Measurements from ENCODE around the gene ZNFX1.

ZNFX1 gene

DNA sequence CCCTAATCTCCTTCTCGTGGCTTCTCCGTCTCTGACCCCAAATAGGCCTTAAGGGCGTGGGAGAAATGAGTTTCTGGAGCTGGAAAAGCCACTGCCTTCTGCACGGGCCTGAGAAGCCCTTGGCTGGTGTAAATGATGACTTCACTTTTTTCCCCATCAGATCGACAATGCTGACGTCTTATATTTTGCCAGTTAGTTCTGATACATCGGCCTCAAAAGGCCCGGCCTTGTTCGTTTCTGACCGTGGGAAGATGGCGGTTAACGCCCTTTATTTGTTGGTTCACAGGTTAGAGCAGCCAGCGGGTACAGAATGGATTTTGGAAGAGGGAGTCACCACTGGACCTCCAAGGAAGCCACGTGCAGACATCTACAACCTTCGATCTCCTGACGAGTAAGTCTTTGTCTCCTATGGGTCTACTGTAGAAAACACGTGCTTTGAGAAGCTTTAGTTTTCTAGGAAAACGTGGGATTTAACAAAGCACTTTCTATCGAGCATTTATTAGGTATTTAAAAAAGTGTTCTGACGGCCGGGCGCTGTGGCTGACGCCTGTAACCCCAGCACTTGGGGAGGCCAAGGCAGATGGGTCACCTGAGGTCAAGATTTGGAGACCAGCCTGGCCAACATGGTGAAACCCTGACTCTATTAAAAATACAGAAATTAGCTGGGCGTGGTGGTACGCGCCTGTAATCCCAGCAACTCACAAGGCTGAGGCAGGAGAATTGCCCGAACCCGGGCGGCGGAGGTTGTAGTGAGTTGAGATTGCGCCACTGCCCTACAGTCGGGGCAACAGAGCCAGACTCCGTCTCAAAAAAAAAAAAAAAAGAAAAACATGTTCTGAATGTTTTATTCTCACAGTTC lies 1.2 kb upstream of the ZNFX1 start:
- no peak for DNase-seq (ENCODE audit: low read depth)

DNA sequence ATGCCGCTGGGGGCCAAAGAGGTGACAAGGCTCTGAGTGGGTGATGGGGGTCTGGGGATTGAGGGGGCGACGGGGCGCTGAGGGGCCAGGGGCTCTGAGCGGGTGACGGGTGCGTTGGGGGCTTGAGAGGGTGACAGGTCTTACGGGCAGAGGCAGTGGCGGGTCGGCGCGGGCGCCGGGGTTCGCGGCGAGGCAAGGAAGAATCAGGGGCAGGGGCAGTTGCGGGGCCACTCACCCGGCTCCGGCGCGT lies 146 bp downstream of the ZNFX1 start:
- DNase-seq (ENCODE audit: low read depth), result no peak

DNA sequence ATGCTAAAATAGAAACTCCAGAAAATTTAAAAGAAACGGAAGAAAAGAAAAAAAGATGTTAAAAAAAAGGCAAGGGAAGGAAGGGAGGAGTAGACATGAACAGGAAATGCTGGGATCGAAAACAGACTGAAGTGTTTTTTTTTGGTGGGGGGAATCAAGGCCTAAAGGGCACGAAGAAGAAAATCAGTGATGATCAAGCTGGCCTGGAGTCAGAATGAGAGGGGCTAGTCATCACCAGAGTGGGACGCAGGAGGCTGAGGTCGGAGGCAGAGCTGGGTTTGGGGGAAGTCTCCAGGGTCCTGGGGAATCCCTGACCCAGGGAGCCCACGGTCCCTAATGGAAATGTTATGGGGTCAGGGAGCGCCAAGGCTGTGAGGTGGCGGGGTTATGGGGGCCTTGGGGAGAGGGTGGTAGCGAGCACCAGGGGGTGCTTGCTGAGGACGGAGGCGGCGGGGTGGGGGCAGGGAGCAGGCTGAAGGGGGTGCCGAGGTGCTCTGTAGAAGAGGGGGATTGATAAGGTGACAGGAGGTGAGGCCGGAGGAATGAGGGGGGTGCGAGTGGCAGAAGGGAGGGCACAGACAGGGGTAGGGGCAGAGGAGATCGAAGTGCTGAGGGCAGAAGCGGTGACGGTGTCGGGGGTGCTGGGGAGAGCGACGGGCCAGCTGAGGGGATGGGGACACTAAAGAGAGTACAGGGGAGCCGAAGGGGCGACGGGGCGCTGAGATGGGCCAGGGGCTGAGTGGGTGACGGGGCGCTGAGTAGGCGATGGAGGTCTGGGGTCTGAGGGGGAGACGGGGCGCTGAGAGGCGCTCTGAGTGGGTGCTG lies 684 bp downstream of the ZNFX1 start:
- DNase-seq (ENCODE audit: low read depth), result no peak

DNA sequence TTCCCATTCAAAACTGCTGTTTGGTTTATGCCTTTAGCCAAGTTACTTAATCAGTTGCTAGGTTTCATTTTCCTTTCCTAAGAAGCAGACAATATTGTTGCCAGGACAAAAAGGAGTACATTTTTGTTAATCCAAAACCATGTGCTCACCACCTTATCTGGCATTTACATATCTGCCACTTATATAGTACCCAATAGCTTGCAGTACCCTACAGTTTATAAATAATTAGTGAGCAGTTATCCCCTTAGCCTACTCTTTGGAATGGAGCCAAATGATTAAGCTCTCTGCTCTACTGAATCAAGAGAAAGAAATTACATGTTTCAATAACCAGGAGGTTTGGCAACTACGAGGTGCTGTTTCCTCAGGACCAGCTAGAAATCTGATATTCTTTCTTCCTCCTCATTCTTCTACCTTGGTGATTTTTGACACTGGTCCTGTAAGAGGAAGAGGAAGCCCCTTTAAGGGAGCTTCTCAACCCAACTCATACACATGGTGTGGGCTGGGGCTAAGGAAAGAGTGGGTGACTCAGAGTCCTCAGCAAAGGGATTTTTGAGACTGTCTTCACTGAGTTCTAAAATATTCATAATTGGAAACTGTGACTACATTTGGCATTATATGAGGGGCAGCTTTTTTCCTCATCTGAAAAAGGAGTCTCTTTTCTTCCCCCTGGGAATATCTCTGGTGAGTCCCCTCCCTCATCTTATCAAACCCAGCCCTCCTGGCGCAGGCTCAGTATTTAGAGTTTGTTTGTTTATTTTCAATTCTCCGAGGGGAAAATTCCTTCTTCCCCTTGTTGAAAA lies 1.5 kb downstream of the ZNFX1 start:
- DNase-seq (ENCODE audit: low read depth), result no peak

DNA sequence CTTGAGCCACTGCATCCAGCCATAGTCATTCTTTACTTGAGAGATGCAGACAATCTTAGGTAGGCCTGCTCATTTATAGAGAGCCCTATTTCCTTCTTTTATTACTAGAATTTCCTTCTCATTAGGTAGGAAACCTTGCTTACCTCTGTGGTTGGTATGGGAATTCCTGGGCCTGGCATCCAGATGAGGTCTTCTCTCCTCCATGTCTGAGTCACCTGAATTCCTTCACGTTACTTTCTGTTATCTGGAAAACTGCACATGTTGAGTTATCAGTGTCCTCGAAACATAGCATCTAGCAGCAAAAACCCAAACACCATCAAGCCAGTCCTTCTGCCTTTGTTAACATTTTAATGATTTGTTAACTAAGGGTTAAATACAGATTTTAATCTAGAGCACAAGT lies 2.2 kb downstream of the ZNFX1 start:
- DNase-seq (ENCODE audit: low read depth), result no peak

DNA sequence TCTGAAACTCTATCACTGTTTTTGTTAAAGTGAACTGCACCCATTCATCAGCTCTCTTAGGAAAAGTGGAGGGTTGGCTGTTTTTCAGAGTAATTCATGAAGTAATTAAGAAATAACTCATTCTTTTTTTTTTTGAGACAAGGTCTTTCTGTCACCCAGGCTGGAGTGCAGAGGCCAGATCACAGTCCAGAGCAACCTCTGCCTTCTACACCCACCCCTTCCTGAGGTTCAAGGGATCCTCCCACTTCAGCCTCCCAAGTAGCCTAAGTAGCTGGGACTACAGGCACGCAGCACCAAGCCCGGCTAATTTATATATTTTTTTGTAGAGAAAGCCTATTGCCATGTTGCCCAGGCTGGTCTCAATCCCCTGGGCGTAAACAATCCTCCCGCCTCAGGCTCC lies 2.6 kb downstream of the ZNFX1 start:
- DNase-seq (ENCODE audit: low read depth), result no peak

DNA sequence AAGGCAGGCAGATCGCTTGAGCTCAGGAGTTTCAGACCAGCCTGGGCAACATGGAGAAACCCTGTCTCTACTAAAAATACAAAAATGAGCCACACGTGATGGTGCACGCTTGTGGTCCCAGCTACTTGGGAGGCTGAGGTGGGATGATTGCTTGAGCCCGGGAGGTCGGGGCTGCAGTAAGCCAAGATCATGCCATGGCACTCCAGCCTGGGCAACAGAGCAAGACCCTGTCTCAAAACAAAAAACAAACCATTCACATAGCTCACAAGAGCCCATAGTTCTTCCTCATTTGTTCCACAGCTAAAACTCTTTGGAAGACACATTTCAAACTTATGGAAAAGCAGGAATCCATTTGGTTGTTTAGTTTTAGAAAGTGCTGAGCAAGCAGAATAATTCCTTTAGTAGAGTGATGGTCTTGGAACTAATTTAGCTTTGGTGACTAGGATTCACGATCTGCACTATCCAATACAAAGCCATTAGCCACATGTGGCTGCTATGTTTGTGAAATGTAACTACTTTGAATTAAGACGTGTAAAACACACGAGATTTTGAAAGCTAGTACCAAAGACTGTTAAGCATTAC lies 4.1 kb downstream of the ZNFX1 start:
- no peak for DNase-seq (ENCODE audit: low read depth)

DNA sequence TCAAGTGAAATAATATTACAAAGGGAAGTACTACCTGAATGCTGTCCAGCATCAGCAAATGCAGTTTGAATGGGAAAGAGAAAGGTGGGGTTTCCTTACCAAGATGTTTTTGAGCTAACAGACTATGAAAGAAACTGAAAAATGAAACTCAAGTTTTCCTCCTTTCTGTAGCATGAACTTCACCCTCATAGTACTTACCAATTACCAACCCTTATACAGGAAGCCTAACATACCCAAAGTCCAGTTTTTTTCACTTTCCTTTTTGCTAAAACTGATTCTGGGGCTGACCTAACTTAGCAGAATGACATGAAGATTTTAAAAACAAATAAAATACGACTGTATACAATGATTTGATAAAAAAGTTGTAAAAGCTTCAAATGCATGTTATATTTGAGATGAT lies 5.2 kb downstream of the ZNFX1 start:
- no peak for DNase-seq (ENCODE audit: low read depth)

DNA sequence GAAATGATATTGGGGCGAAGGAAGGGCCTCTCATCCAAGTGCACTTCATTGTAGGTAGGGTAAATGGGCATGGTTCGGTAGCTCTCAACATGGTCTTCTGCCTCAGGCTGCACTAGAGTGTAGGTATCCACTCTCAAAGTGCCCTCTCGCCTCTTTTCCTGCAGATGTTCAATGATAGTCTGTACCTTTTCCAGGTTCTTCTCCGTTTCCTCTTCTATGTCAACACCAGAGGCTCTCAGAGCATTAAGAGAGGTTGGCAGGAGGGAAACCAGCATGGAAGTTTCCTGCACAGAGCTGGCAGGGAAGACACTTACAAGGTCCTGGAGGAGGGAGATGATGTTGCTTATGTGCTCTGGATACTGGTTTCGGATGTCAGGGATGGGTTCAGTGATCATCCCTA lies 7.1 kb downstream of the ZNFX1 start:
- no peak for DNase-seq (ENCODE audit: low read depth)

DNA sequence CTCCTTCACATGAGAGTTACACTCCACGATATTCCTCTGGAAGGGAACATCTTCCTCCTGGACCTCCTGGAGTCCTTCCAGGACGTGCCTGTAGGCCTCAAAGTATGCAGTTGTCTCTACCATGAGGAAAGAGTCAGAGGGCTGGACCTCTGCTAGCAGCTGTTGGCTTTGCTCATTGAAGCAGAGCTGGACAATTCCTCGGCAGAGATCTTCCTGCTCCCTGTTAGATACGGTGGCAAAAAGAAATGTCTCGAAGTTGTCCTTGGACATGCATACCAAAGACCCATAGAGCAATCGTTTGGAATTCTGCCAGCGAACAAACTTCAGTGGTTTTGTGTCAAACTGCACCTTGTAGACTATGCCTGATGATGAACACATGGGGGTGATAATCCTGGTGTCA lies 7.7 kb downstream of the ZNFX1 start:
- no peak for DNase-seq (ENCODE audit: low read depth)

DNA sequence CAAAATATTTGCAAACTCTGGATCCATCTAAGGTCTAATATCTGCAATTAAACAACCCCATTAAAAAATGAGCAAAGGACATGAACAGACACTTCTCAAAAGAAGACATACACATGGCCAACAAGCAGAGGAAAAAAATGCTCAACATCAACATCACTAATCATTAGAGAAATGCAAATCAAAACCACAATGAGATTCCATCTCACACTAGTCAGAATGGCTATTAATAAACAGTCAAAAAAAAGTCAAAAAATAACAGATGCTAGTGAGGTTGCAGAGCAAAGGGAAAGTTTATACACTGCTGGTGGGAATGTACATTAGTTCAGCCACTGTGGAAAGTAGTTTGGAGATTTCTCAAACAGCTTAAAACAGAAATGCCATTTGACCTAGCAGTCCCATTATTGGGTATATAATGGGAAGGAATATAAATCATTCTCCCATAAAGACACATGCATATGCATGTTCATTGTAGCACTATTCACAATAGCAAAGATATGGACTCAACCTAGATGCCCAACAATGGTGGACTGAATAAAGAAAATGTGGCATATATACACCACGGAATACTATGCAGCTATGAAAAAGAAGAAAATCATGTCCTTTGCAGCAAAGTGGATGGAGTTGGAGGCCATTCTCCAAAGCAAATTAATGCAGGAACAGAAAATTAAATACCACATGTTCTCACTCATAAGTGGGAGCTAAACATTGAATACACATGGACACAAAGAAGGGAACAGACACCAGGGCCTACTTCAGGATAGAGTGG lies 9.1 kb downstream of the ZNFX1 start:
- no peak for DNase-seq (ENCODE audit: low read depth)

DNA sequence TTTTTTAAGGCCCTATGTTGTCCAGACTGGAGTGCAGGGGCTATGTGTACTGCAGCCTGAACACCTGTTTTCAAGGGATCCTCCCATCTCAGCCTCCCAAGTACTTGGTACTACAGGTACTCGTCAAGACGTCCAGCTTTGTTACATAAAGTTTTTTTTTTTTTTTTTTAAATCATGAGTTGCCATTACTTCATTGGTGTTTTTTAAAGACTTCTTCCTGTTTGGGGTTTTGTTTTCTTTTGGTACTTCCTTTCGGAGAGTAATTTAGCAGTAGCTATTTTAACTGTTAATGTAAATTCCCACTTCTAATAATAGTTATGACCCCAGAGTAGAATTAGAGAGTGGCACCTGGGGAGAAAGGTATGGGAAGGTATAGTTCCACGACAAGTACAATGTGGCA lies 10.5 kb downstream of the ZNFX1 start:
- DNase-seq (ENCODE audit: low read depth), result no peak

DNA sequence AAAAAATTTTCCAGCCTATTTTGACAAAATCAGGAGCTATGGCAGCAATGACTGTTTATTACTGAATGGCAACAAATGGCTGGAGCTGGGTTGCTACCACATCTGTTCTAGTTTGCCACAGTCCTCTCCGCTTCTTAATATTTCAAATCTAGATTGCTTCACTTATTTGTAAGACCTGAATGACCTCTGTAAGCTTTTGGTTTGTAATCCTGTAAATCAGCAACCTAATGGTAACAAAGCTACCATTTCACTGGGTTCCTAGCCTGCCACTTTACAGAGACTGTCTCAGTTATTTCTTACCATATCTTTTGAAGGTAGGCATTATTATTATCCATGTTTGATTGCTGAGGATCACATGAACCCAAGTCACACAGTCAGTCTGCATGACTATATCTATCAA lies 15.4 kb downstream of the ZNFX1 start:
- no peak for DNase-seq (ENCODE audit: low read depth)

DNA sequence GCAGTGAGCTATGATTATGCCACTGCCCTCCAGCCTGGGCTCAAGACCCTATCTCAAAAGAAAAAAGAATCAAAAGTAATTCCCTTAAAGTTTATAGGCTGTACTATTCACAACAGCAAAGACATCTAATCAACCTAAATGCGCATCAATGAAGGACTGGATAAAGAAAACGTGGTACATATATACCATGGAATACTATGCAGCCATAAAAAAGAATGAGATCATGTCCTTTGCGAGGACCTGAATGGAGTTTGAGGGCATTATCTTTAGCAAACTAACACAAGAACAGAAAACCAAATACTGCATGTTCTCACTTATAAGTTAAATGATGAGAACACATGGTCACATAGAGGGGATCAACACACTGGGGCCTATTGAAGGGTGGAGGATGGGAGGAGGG lies 16.7 kb downstream of the ZNFX1 start:
- DNase-seq (ENCODE audit: low read depth), result no peak

DNA sequence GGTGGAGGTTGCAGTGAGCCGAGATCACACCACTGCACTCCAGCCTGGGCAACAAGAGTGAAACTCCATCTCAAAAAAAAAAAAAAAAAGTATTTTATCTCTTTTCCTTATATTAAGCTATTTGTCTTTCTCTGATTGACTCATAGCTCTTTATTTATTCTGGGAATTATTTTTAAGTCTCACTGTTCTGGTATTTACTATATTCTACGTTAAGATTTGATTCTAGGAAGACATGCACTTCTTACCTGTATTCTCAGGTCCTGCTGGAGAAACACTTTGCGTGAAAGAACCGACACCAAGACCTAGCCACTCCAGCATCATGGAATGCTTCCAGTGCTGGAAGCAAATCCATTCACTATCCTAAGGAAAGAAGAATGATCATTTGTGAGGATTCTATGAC lies 17.6 kb downstream of the ZNFX1 start:
- DNase-seq (ENCODE audit: low read depth), result no peak

DNA sequence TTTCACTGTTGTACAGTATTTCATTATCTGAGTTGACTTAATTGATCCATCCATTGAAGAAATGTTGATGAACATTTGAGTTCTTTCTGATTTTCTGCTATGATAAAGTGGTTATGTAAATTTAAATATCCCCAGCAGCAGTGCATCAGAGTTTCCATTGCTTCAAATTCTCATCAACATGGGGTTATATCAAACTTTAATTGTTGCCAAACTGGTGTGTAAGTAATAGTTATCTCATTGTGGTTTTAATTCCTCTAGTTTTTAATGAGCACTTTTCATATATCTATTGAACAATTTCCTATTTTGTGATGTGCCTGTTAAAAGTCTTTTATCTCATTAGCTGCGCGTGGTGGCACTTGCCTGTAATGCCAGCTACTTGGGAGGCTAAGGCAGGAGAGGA lies 18.1 kb downstream of the ZNFX1 start:
- DNase-seq (ENCODE audit: low read depth), result no peak

DNA sequence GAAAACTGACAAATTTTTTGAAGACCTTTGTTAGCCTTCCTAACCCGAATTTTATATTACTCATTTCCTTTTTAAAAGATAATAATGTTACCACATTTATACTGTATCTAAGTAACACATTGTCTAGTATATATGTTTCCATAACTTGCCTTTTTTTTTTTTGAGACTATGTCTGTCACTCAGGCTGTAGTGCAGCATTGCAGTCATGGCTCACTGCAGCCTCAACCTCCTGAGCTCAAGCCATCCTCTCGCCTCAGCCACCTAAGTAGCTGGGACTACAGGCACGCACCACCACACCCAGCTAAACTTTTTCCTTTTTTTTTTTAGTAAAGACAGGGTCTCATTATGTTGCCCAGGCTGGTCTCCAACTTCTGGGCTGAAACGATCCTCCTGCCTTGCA lies 18.6 kb downstream of the ZNFX1 start:
- no peak for DNase-seq (ENCODE audit: low read depth)

DNA sequence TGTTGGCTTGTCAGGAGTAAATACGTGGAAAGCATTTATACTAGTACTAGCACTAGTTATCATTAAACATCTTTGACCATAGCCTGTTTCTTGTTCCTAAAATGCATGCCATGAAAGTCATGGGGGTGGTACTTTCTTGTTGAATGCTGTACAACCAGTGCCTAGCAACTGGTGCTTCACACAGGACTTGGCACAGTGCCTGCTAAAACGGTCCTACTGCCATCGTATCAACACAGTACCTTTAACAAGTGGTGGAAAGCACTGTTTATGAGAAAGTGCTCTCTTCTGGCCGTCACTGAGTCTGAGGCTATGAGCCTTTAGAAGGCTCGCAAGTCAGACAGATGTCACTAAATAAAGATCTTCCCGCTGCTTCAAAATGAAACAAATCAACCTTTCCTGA lies 21.6 kb downstream of the ZNFX1 start:
- DNase-seq (ENCODE audit: low read depth), result no peak

DNA sequence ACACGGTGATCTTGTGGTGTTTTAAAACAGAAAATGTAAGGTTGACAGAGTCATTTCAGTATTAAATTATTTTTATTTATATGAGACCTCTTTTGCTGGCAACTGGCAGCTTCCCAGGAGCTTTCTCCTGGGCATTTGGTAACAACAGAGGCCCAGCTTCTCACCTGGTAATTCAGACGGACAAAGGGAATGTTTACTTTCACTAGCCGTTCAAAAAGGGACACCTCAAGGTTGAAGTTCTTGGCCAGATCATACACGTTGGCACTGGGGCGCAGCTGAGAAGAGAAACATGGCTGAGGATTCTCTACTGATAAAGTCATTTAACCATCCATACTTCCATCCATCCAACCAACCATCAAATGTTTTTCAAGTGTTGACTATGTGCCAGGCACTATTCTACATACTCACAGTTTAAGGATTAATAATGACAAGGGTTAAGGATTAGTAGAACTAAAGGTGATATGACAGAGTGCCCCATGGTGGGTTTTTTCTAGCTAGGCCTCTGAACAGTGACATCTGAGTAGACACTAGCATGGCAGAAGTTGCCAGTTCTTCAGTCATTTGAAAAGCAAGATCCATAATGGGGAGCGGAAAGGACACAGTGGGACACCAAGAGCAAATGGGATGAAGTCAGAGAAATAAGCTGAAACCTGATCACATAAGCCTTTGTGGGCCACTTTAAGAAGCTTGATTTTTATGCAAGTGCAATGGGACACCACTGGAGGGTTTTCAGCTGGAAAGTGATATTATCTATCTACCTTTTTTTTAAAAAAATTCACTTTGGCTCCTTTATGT lies 25.1 kb downstream of the ZNFX1 start:
- DNase-seq (ENCODE audit: low read depth), result no peak

DNA sequence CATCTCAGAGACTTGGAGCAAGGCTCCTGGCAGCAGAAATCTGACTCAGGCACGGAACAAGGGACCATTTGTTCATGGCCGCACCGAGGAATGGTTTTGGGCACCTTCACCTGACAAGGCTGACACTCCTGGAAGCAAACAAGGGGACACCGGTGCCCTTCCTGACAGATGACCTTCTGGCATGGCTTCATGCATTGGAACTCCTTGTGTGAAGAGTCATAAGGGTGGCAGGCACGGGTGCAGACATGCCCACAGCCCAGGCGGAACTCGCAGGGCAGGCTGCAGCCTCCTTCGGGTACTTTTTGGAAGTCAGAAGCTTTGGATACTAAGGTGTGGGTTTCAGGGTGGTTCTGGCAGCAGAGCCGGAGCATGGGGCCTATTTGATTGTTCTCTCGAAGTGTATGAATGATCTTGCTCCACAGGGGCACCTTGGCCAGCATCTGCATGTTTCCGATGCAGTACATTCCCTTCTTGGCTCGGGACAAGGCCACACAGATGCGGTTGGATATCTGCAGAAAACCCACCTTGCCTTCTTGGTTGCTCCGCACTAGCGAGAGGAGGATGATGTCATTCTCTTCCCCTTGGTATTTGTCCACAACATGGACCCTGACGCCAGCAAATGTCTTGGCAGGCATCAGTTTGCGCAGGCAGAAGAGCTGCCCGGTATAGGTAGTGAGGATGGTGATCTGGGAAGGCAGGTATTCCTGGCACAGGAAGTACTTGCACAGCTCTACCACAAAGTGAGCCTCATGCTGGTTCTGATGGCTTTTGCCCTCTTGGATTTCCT lies 28.8 kb downstream of the ZNFX1 start:
- DNase-seq (ENCODE audit: low read depth), result no peak
